ENCODE measurements around the gene APOBEC3F. TPM values are rescaled to one million over a fixed set of nuclear protein-coding genes. Genes with fewer than 3 reads are reported as not detected.
A peak's percentile ranks its signal among the peaks of the same experiment; 100 is the strongest.

APOBEC3F gene
- total and polyA plus RNA-seq, 12 donors = 1.3 to 11.6 (median 5.1) TPM

DNA sequence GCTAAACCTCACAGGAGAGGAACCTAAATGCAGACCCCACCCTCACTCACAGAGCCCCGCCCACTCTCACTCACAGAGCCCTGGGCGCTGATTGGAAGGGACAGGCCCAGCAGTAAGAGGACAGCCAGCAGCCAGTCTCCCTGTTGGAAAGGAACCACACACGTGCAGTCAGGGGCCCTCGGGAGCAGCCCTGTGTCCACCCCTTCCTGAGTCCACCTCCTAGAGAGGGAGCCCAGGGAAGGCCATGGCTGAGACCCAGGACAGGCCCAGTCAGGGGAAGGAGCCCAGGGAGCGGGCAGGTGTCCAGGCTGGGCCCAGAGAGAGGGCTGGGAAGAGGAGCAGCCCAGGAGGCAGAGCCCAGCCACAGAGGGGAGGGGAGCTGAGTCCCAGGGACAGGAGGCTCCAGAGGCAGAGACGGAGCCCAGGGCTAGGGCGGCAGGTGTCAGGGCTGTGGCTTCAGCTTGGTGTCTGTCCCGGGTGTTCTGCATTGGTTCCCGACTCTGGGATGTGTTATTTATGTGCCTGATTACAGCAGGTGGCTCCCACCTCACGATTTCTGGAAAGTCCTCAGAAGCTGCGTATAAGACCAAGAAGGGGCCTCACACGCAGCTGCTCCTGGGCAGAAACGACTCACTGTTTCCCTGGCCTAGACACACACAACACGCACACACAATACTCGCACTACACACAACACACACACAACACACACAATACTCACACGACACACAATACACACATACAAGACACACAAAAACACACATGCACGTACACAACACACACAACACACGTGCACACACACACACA lies 47.4 kb downstream of the APOBEC3F start:
- intact Hi-C loops (cut with DNase I) = no loop called here
- Histone ChIP-seq H3K4me3 (no peak overlapping the region), H3K27ac (peak overlapping the region in 1 of 10 donors; percentile 56), H3K9me3 (no peaks in the 10 kb centered on the region), H3K36me3 (peaks cover 0 to 13% (median 0%) of the 10 kb centered on the region in 9 donors), H3K4me1 (peaks cover 0 to 24% (median 5%) of the 10 kb centered on the region in 9 donors), H3K27me3 (peaks cover 0 to 4% (median 0%) of the 10 kb centered on the region in 7 donors)
- TF ChIP-seq, protein P1, sequence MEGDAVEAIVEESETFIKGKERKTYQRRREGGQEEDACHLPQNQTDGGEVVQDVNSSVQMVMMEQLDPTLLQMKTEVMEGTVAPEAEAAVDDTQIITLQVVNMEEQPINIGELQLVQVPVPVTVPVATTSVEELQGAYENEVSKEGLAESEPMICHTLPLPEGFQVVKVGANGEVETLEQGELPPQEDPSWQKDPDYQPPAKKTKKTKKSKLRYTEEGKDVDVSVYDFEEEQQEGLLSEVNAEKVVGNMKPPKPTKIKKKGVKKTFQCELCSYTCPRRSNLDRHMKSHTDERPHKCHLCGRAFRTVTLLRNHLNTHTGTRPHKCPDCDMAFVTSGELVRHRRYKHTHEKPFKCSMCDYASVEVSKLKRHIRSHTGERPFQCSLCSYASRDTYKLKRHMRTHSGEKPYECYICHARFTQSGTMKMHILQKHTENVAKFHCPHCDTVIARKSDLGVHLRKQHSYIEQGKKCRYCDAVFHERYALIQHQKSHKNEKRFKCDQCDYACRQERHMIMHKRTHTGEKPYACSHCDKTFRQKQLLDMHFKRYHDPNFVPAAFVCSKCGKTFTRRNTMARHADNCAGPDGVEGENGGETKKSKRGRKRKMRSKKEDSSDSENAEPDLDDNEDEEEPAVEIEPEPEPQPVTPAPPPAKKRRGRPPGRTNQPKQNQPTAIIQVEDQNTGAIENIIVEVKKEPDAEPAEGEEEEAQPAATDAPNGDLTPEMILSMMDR (IDR thresholded peaks at IDR 0.05) = no peak
- ATAC-seq = peak; percentile 29 to 72 (median 66)
- WGBS, 2 donors = 53 to 62% methylated on average over 18 of the region's 18 CpGs
- DNase-seq = peak in 1 of 2 donors; percentile 21

DNA sequence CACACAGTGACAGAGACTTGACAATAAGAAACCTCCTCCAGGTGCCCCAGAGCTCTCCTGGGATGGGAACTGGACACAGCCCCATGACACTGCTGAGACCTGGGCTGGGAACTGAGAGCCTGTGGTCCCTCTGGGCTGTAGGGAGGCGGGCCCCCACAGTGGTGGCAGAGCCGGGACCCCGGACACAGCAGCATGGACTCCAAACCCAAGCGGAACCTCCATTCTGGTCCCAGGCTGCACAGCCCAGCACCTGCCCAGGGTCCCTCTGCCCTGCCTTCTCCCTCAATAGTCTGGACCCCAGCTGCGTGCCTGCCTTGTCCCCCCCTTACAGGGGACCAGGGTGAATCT lies 48.0 kb downstream of the APOBEC3F start:
- Histone ChIP-seq H3K27me3 (peaks cover 0 to 4% (median 0%) of the 10 kb centered on the region in 7 donors), H3K4me1 (peaks cover 0 to 26% (median 5%) of the 10 kb centered on the region in 9 donors), H3K27ac (peak overlapping the region in 1 of 10 donors; percentile 85), H3K36me3 (peaks cover 0 to 8% (median 0%) of the 10 kb centered on the region in 9 donors), H3K4me3 (no peak overlapping the region), H3K9me3 (no peaks in the 10 kb centered on the region)
- 75 to 81% methylated on average over 5 of the region's 5 CpGs for WGBS, 2 donors
- DNase-seq = no peak
- intact Hi-C loops (cut with DNase I) = no loop called here
- TF ChIP-seq, protein P1 (IDR thresholded peaks at IDR 0.05) = no peak
- no peak for ATAC-seq

DNA sequence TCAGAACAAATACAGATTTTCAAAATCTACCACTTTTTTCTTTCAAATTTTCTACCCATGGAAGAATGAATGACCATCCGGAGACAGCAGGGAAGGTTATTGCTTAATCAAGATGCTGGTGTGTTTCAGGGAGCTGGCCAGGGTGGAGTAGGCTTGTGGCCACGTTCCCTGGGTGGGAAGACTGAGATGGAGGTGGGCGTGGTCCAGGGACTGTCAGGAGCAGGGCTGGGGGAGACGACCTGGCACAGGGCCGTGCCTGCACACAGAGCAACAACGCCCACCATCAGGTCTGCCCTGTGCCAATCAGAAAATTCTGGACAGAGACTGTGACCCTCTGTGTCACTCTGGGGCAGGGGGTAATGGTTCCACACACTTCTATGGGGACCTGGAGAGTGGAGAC lies 49.3 kb downstream of the APOBEC3F start:
- no peaks in the 10 kb centered on the region for H3K9me3 ChIP-seq
- no peak overlapping the region for H3K4me3 ChIP-seq
- no peak for DNase-seq
- TF ChIP-seq, protein P1 (IDR thresholded peaks at IDR 0.05) = no peak
- WGBS, 2 donors = 76 to 79% methylated on average over 6 of the region's 6 CpGs
- peaks cover 0 to 4% (median 0%) of the 10 kb centered on the region in 9 donors for H3K36me3 ChIP-seq
- ATAC-seq = no peak
- intact Hi-C loops (cut with DNase I) = no loop called here
- peaks cover 0 to 31% (median 5%) of the 10 kb centered on the region in 9 donors for H3K4me1 ChIP-seq
- peak overlapping the region in 1 of 10 donors; percentile 85 for H3K27ac ChIP-seq
- H3K27me3 ChIP-seq = peaks cover 0 to 4% (median 0%) of the 10 kb centered on the region in 7 donors

DNA sequence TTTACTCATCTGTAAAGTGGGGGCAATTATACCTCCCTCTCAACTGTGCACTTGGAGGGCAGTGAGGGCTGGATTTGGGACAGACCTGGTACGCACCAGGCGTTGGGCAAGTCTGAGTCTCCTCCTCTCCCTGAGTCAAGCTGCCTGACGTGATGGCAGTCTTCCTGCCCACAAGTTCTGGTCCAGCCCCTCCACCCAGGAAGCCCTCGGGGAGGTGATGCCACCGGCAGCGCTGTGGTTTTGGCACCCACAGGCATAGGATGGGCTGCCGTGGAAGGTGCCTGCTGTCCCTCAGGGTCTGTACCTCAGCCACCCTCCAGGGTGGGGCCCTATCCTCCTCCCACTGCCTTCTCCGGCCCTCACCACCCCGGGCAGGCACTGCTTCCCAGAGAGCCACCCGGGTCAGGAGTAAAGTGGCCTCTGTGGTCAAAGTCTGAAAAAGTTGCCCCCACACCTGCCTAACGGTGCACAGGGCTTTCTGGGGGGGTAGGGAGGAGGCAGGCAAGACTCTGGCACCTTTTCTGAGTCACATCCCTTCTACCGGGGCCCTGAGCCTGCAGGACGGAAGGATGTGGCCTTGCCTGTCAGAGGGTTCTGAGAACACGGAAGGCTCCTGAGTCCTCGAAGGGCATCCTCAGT lies 49.9 kb downstream of the APOBEC3F start:
- Histone ChIP-seq H3K9me3 (no peaks in the 10 kb centered on the region), H3K4me1 (peaks cover 0 to 31% (median 5%) of the 10 kb centered on the region in 9 donors), H3K4me3 (no peak overlapping the region), H3K27ac (peak overlapping the region in 1 of 10 donors; percentile 85), H3K36me3 (peaks cover 0 to 4% (median 0%) of the 10 kb centered on the region in 9 donors), H3K27me3 (peaks cover 0 to 4% (median 0%) of the 10 kb centered on the region in 7 donors)
- TF ChIP-seq, protein P1 (IDR thresholded peaks at IDR 0.05) = no peak
- intact Hi-C loops (cut with DNase I) = no loop called here
- ATAC-seq (peak in 5 of 8 donors; percentile 23 to 51 (median 30)), DNase-seq (no peak)
- WGBS, 2 donors = 74 to 81% methylated on average over 15 of the region's 15 CpGs

Measured in heart right ventricle (tissue), 16 donors.